H1 (cell line): Measurements from ENCODE around the gene SELENOK. TPM values are rescaled to one million over a fixed set of nuclear protein-coding genes. Genes with fewer than 3 reads are reported as not detected.
A peak's percentile ranks its signal among the peaks of the same experiment; 100 is the strongest.

Source experiments
- CTCF ChIA-PET: fragments of 300-600 bp; sonication (Branson Sonifier 250); formaldehyde crosslinking; loops from one replicate; lab custom pipeline; 2021; ENCODE audit not compliant: partially characterized antibody; lab: Charles Lee
- POLR2A ChIA-PET: fragments of 300-600 bp; sonication (Branson Sonifier 250); formaldehyde crosslinking; loops from one replicate; lab custom pipeline; 2021; ENCODE audit warnings: inconsistent platforms; ENCODE audit not compliant: partially characterized antibody; lab: Charles Lee
- DNase-seq, 2 experiments: peaks; one replicate each; pipeline versions ENCODE4 v3.0.0 to v3.0.0-alpha.2; 2010 to 2022; ENCODE audit warnings: low spot score in 2 of 2, low read depth in 1 of 2, mixed read lengths in 1 of 2
- FAIRE-seq: peaks from 2 replicates; lab custom pipeline; 2011; peaks lifted over from hg19 to GRCh38; lab: Jason Lieb, UNC
- H2AFZ ChIP-seq: 2 replicates; pipeline ENCODE4 v1.8.1; 2012; ENCODE audit warnings: low read length, inconsistent platforms
- H2AK5ac ChIP-seq: 2 replicates; pipeline ENCODE4 v1.6.1; 2013; ENCODE audit warnings: low read depth, low read length
- H2BK120ac ChIP-seq: replicated peaks from 2 replicates; pipeline ENCODE3; 2013; ENCODE audit warnings: low read depth, low read length, inconsistent platforms
- H2BK12ac ChIP-seq: 2 replicates; pipeline ENCODE4 v1.6.1; 2013; ENCODE audit warnings: low read depth, low read length
- H2BK15ac ChIP-seq: 2 replicates; pipeline ENCODE4 v1.6.1; 2013; ENCODE audit warnings: low read length
- H2BK20ac ChIP-seq: 2 replicates; pipeline ENCODE4 v1.6.1; 2013; ENCODE audit warnings: low read length
- H2BK5ac ChIP-seq: 2 replicates; pipeline ENCODE4 v1.6.1; 2013; ENCODE audit warnings: low read depth, low read length
- H3K14ac ChIP-seq: 2 replicates; pipeline ENCODE4 v1.6.1; 2013; ENCODE audit warnings: inconsistent platforms; ENCODE audit not compliant: insufficient read length
- H3K18ac ChIP-seq: 2 replicates; pipeline ENCODE4 v1.6.1; 2013; ENCODE audit warnings: low read length; ENCODE audit errors: extremely low read depth
- H3K23ac ChIP-seq: 2 replicates; pipeline ENCODE4 v1.6.1; 2013; ENCODE audit warnings: inconsistent platforms; ENCODE audit not compliant: insufficient read length
- H3K23me2 ChIP-seq: 2 replicates; pipeline ENCODE4 v1.6.1; 2013; ENCODE audit warnings: low read depth, low read length
- H3K27ac ChIP-seq: 2 replicates; pipeline ENCODE4 v1.6.1; 2011; ENCODE audit warnings: low read depth, low read length, inconsistent platforms
- H3K27me3 ChIP-seq, 4 experiments: replicated peaks in 1 of 4; 1 replicate in 1 of 4; 2 replicates in 3 of 4; pipeline versions ENCODE4 v1.6.1 to v1.8.1; 2011 to 2013; ENCODE audit warnings: low read length in 3 of 4, mild to moderate bottlenecking in 3 of 4, inconsistent platforms in 2 of 4, mixed read lengths in 2 of 4, moderate library complexity in 1 of 4; ENCODE audit not compliant: control insufficient read depth in 3 of 4, insufficient read depth in 3 of 4; ENCODE audit errors: extremely low read depth in 1 of 4
- H3K36me3 ChIP-seq, 4 experiments: 2 replicates each; pipeline versions ENCODE4 v1.6.1 to v1.8.1; 2011 to 2013; ENCODE audit warnings: mild to moderate bottlenecking in 4 of 4, low read length in 3 of 4, moderate library complexity in 2 of 4, control low read depth in 1 of 4, inconsistent platforms in 1 of 4; ENCODE audit not compliant: insufficient read depth in 4 of 4, control insufficient read depth in 2 of 4
- H3K4ac ChIP-seq: replicated peaks from 2 replicates; pipeline ENCODE3; 2013; ENCODE audit warnings: low read length, low read depth, mixed read lengths, inconsistent platforms; ENCODE audit not compliant: insufficient read length
- H3K4me1 ChIP-seq, 4 experiments: replicated peaks in 1 of 4; 1 replicate in 1 of 4; 2 replicates in 3 of 4; pipeline versions ENCODE4 v1.6.1 to v1.8.1; 2011 to 2013; ENCODE audit warnings: low read length in 3 of 4, inconsistent platforms in 2 of 4, mixed read lengths in 1 of 4; ENCODE audit not compliant: insufficient read depth in 4 of 4, control insufficient read depth in 3 of 4
- H3K4me2 ChIP-seq, 2 experiments: 2 replicates each; pipeline versions ENCODE4 v1.6.1 to v1.8.1; 2011 to 2013; ENCODE audit warnings: low read depth in 2 of 2, low read length in 2 of 2, control low read depth in 1 of 2, inconsistent platforms in 1 of 2, mild to moderate bottlenecking in 1 of 2; ENCODE audit not compliant: insufficient read depth in 1 of 2
- H3K4me3 ChIP-seq, 4 experiments: fragments of 200-600, 300-600 bp in 1 of 4; sonication (generic), shearing (Covaris generic), sonication (Bioruptor Twin) in 1 of 4; 2 replicates each; pipeline versions ENCODE4 v1.5.1 to v1.8.1; 2011 to 2016; ENCODE audit warnings: low read length in 4 of 4, low read depth in 3 of 4, control low read depth in 2 of 4, inconsistent platforms in 2 of 4, mild to moderate bottlenecking in 2 of 4, mixed read lengths in 1 of 4, moderate library complexity in 1 of 4; ENCODE audit not compliant: insufficient read depth in 2 of 4; ENCODE audit errors: extremely low read depth in 1 of 4
- H3K56ac ChIP-seq: replicated peaks from 2 replicates; pipeline ENCODE3; 2013; ENCODE audit warnings: low read depth, mild to moderate bottlenecking, mixed read lengths, low read length, inconsistent platforms; ENCODE audit not compliant: insufficient read length
- H3K79me1 ChIP-seq: 2 replicates; pipeline ENCODE4 v1.6.1; 2013; ENCODE audit warnings: low read depth, low read length, control low read depth
- H3K79me2 ChIP-seq, 2 experiments: 2 replicates each; pipeline versions ENCODE4 v1.6.1 to v1.8.1; 2012 to 2013; ENCODE audit warnings: low read length in 2 of 2, mild to moderate bottlenecking in 2 of 2, inconsistent platforms in 1 of 2; ENCODE audit not compliant: insufficient read depth in 2 of 2, control insufficient read depth in 1 of 2
- H3K9ac ChIP-seq, 4 experiments: replicated peaks in 1 of 4; 1 replicate in 1 of 4; 2 replicates in 3 of 4; pipeline versions ENCODE4 v1.6.1 to v1.8.1; 2011 to 2013; ENCODE audit warnings: low read depth in 3 of 4, low read length in 3 of 4, control low read depth in 2 of 4, mild to moderate bottlenecking in 2 of 4, moderate library complexity in 2 of 4, inconsistent platforms in 1 of 4; ENCODE audit errors: extremely low read depth in 1 of 4
- H3K9me3 ChIP-seq, 2 experiments: 2 replicates each; pipeline versions ENCODE4 v1.6.1 to v1.8.1; 2012 to 2013; ENCODE audit warnings: mild to moderate bottlenecking in 2 of 2, moderate library complexity in 2 of 2, control low read depth in 1 of 2, inconsistent platforms in 1 of 2, low read depth in 1 of 2, low read length in 1 of 2, mixed read lengths in 1 of 2; ENCODE audit not compliant: insufficient read depth in 2 of 2
- H4K20me1 ChIP-seq, 2 experiments: replicated peaks in 1 of 2; 2 replicates each; pipeline versions ENCODE3 to v1.8.1; 2011 to 2013; ENCODE audit warnings: inconsistent platforms in 2 of 2, low read length in 2 of 2, mild to moderate bottlenecking in 1 of 2; ENCODE audit not compliant: insufficient read depth in 2 of 2, control insufficient read depth in 1 of 2
- H4K5ac ChIP-seq: 2 replicates; pipeline ENCODE4 v1.6.1; 2013; ENCODE audit warnings: low read length, low read depth, mixed read lengths, inconsistent platforms; ENCODE audit not compliant: insufficient read length
- H4K8ac ChIP-seq: 2 replicates; pipeline ENCODE4 v1.8.0; 2013; ENCODE audit warnings: mild to moderate bottlenecking, moderate library complexity, low read length, inconsistent platforms; ENCODE audit not compliant: insufficient read depth; ENCODE audit errors: extremely low read depth
- H4K91ac ChIP-seq: replicated peaks from 2 replicates; pipeline ENCODE3; 2013; ENCODE audit warnings: low read length, mixed read lengths, inconsistent platforms; ENCODE audit not compliant: insufficient read length
- BACH1 ChIP-seq: IDR thresholded peaks from 2 replicates; pipeline ENCODE4 v1.6.1; 2012; ENCODE audit warnings: low read length, improper control_type of control experiment
- CBX5 ChIP-seq: fragments of 300-800, 300-1000 bp; sonication (generic); IDR thresholded peaks from 2 replicates; pipeline ENCODE4 v1.7.1; 2016; ENCODE audit warnings: antibody characterized with exemption, low read length, low read depth
- CHD1 ChIP-seq: IDR thresholded peaks from 2 replicates; pipeline ENCODE4 v1.6.1; 2012; ENCODE audit warnings: low read depth, low read length, improper control_type of control experiment
- EGR1 ChIP-seq: IDR thresholded peaks from 2 replicates; pipeline ENCODE4 v1.6.1; 2011; ENCODE audit warnings: low read depth, low read length, borderline replicate concordance
- GTF2F1 ChIP-seq: IDR thresholded peaks from 2 replicates; pipeline ENCODE4 v1.6.1; 2012; ENCODE audit warnings: low read depth, low read length, improper control_type of control experiment, borderline replicate concordance
- HDAC6 ChIP-seq: IDR thresholded peaks from one replicate; pipeline ENCODE4 v1.7.1; 2012; ENCODE audit warnings: low read depth, mild to moderate bottlenecking, inconsistent platforms, low read length, moderate library complexity
- KDM5A ChIP-seq: fragments of 200-600 bp; IDR thresholded peaks from 2 replicates; pipeline ENCODE4 v1.7.1; 2012; ENCODE audit warnings: mild to moderate bottlenecking, low read length, inconsistent platforms, mixed read lengths
- POLR2AphosphoS5 ChIP-seq: IDR thresholded peaks from 2 replicates; pipeline ENCODE4 v1.6.1; 2011; ENCODE audit warnings: low read depth, low read length
- RBBP5 ChIP-seq: IDR thresholded peaks from 2 replicates; pipeline ENCODE4 v1.7.1; 2012; ENCODE audit warnings: low read depth, mild to moderate bottlenecking, inconsistent platforms, low read length, moderate library complexity, borderline replicate concordance
- RFX5 ChIP-seq: IDR thresholded peaks from 2 replicates; pipeline ENCODE4 v1.6.1; 2011; ENCODE audit warnings: low read depth, low read length, improper control_type of control experiment, borderline replicate concordance
- SIN3A ChIP-seq, 2 experiments: IDR thresholded peaks in 1 of 2; conservative IDR thresholded peaks in 1 of 2; 2 replicates each; pipeline ENCODE4 v1.6.1; 2011 to 2012; ENCODE audit warnings: low read length in 2 of 2, improper control_type of control experiment in 1 of 2, low read depth in 1 of 2, mild to moderate bottlenecking in 1 of 2
- SP1 ChIP-seq: IDR thresholded peaks from 2 replicates; pipeline ENCODE4 v1.6.1; 2011; ENCODE audit warnings: low read depth, low read length
- TAF7 ChIP-seq: optimal IDR thresholded peaks from 2 replicates; pipeline ENCODE3; 2011; ENCODE audit warnings: low read depth, mild to moderate bottlenecking, inconsistent platforms, low read length, moderate library complexity, borderline replicate concordance
- TBP ChIP-seq: IDR thresholded peaks from 2 replicates; pipeline ENCODE4 v1.6.1; 2011; ENCODE audit warnings: low read depth, low read length, improper control_type of control experiment
- YY1 ChIP-seq: IDR thresholded peaks from 2 replicates; pipeline ENCODE4 v1.6.1; 2011; ENCODE audit warnings: low read depth, mild to moderate bottlenecking, low read length
- WGBS, 2 experiments: shearing (Covaris generic) in 1 of 2; methylation state at CpG; one replicate each; pipeline versions ENCODE4 v1.1.6 to v1.1.7; 2013 to 2015; ENCODE audit warnings: low lambda C conversion rate in 2 of 2, mixed read lengths in 2 of 2, inconsistent platforms in 1 of 2, low coverage in 1 of 2, missing lambda C conversion rate in 1 of 2; ENCODE audit not compliant: insufficient replicate concordance in 2 of 2, insufficient coverage in 1 of 2, insufficient read length in 1 of 2; ENCODE audit errors: extremely low coverage in 1 of 2, missing lambda C conversion rate in 1 of 2; 5-methylcytosine and 5-hydroxymethylcytosine counted together
- polyA plus RNA-seq, 7 experiments: library from polyadenylated mRNA; depleted of rRNA in 3 of 7; stranded (reverse) in 5 of 7; unstranded in 2 of 7; fragments of >200 nt in 5 of 7; fragments of 200-250 nt in 2 of 7; gene quantifications; 1 replicate in 5 of 7; 2 replicates in 1 of 7; 4 replicates in 1 of 7; pipeline versions ENCODE4 v1.2.1 to v1.2.3, GENCODE V29; 2011 to 2013; ENCODE audit warnings: missing spikeins in 2 of 7, mixed read lengths in 2 of 7
- total RNA-seq: library from RNA; stranded (reverse); fragmentation: NEBNext Ultra II Directional; extraction: Animal tissue kit (Norgen Biotek cat#: 25700); gene quantifications from 2 replicates; pipeline ENCODE4 v1.2.1, GENCODE V29; 2021

SELENOK gene
- total and polyA plus RNA-seq, 2 of the 8 experiments (the other 6 are each of a cell fraction or from before 2014, with no cell fraction given), result 26.9 to 40.2 TPM

DNA sequence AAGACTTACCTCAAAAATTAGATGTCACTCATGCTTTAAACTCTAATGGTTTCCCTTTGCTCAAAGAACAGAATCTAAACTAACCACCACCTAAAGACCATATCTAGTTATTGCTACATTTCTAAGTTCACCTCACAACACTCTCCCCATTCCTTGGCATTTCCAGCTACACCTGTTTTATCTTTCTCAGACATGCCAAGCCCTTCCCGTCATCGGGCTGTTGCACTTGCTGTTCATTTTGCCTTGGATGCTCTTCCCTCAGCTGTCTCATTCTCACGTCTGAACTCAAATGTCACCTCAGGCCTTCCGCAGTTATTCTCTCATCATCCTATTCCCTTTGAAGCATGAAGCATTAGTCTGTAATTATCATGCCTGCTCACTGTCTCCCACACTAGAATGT, 8.7 kb downstream of the SELENOK start:
- H2AFZ ChIP-seq, result no peak overlapping the region
- H3K79me1 ChIP-seq, result no peaks in the 10 kb centered on the region; the same call in 1 of the 2 replicates
- no peak for DNase-seq
- no peak overlapping the region for H4K91ac ChIP-seq
- no peak overlapping the region for H3K23ac ChIP-seq
- H3K79me2 ChIP-seq, result peaks cover 0 to 19% of the 10 kb centered on the region in 2 experiments; a peak in 2 of 4 replicates
- ChIA-PET POLR2A (interaction anchor here (1.4 to 1.9 kb wide), 2 partner anchors 8 to 38 kb away, joined by 3 to 7 read pairs; no protein-coding TSS in a partner anchor), CTCF (no interaction called here)
- H3K27me3 ChIP-seq, result no peaks in the 10 kb centered on the region
- no peak overlapping the region for H4K5ac ChIP-seq
- H2BK5ac ChIP-seq, result no peak overlapping the region
- H3K36me3 ChIP-seq, result peaks cover 9 to 46% (median 21%) of the 10 kb centered on the region in 4 experiments; a peak in 7 of 8 replicates
- no peak overlapping the region for H2BK120ac ChIP-seq
- H3K9ac ChIP-seq, result no peak overlapping the region
- no peak for FAIRE-seq
- TF ChIP-seq RBBP5 (no peak), EGR1 (no peak), SP1 (no peak), CHD1 (no peak), KDM5A (no peak), TBP (no peak), YY1 (no peak), POLR2AphosphoS5 (no peak), BACH1 (no peak), TAF7 (no peak), SIN3A (conservative IDR thresholded peaks at IDR 0.05 in 1 of 2, IDR thresholded peaks at IDR 0.05 in 1 of 2; ENCODE audit: low read depth in 1 of 2, low read length in 2 of 2) (no peak), HDAC6 (no peak), GTF2F1 (no peak), CBX5 (no peak), RFX5 (no peak)
- H3K14ac ChIP-seq, result no peak overlapping the region
- no peaks in the 10 kb centered on the region; a peak in 1 of 4 replicates for H3K9me3 ChIP-seq
- no peak overlapping the region for H4K8ac ChIP-seq
- no peaks in the 10 kb centered on the region for H4K20me1 ChIP-seq
- no peak overlapping the region for H3K27ac ChIP-seq
- no peak overlapping the region for H3K56ac ChIP-seq
- peaks cover 3 to 7% (median 4%) of the 10 kb centered on the region in 4 experiments; a peak in 5 of 7 replicates for H3K4me1 ChIP-seq
- no peak overlapping the region for H3K18ac ChIP-seq
- peaks cover 2% of the 10 kb centered on the region; the same call in 1 of the 2 replicates for H3K23me2 ChIP-seq
- H2BK15ac ChIP-seq, result no peak overlapping the region
- no peak overlapping the region for H2AK5ac ChIP-seq
- peak overlapping the region in 1 of 2 experiments; percentile 88; a peak in 1 of 4 replicates for H3K4me2 ChIP-seq
- 92% methylated on average over 4 of the region's 4 CpGs; no CpG with 5 or more reads in 1 of the 2 experiments for WGBS, 2 experiments
- no peak overlapping the region for H3K4ac ChIP-seq
- no peak overlapping the region for H3K4me3 ChIP-seq
- no peak overlapping the region for H2BK12ac ChIP-seq
- no peak overlapping the region for H2BK20ac ChIP-seq
